ENCODE measurements around the gene SLC18A3. TPM values are rescaled to one million over a fixed set of nuclear protein-coding genes. Genes with fewer than 3 reads are reported as not detected.

The SLC18A3 gene
- total and polyA plus RNA-seq, 9 donors: 0.16 TPM; not detected in 8

DNA sequence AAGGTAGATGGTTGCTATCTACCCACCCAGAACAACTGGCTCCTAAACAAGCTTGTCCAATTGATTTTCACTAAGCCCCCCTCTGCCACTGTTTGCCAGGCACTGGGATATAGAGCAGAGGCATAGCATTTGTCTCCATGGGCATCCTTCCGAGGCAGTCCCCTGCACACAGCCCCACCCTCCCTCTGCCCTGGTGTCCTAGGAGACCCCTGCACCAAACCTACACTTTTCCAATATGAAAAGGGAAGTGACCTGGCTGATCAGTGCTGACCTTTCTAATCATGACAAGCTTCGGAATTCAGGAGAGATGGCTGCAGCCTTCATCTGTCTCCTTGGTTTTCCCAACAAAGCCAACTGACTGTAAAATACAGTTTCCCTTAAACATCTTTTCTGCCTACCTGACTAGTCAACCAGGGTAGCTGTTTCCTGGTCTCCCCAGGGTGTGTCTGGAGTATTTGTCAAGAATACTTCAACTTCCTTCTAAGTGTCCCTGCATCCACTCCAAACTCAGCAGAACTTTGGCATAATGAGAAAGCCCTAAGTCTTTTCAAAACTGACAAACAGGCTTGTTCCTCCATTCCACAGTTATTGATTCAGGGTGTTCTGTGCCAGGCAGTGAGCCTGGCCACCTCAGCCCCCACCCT, 7.6 kb upstream of the SLC18A3 start:
- no peaks in the 10 kb centered on the region for H3K36me3 ChIP-seq (ENCODE audit: control insufficient read depth, insufficient read depth, low read length)
- H3K27me3 ChIP-seq (ENCODE audit: control insufficient read depth, insufficient read depth, low read length): peaks cover 11% of the 10 kb centered on the region
- H3K27ac ChIP-seq (ENCODE audit: low read length): no peak overlapping the region
- H3K4me1 ChIP-seq (ENCODE audit: control insufficient read depth, insufficient read depth, low read length): no peaks in the 10 kb centered on the region
- 100% methylated on average over 1 of the region's 2 CpGs for WGBS (ENCODE audit: insufficient coverage)
- DNase-seq: no peak
- no peaks in the 10 kb centered on the region for H3K9me3 ChIP-seq (replicated peaks; ENCODE audit: control insufficient read depth, low read depth, low read length)
- H3K4me3 ChIP-seq (ENCODE audit: low read length): no peak overlapping the region

DNA sequence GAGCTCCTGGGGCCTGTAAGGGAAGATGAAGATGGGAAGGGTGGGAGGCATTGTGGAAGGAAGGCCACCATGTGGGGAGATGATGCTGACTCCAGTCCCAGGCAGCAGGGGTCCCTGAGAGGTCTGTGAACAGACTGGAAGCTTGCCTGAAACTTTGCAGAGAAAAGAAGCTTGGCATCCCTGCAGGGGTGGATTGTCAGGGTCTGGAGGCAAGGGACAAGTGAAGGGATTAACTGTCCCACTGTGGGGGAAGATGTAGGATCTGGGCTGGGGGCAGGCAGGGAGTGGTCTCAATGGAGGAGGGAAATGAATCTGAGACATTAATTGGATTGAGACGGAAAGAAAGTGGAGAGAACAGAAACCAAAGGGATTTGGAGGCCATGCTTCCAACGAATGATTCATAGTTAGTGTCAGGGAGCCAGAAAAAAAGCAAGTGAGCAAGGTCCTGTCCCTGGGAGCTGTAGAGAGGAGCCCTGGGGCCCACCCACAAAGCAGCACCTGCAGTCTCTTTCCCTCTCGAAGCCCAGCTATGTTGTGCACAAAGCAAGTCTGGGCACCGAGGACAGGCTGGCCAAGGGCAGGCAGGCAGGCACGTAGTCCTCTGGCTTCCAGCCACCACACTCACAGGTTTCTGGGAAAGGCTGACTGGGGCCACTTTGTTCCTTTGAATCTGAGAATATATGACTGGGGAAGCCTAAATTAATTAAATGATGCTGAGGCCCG, 4.7 kb upstream of the SLC18A3 start:
- Histone ChIP-seq H3K4me3 (ENCODE audit: low read length) (no peak overlapping the region), H3K27ac (ENCODE audit: low read length) (no peak overlapping the region), H3K36me3 (ENCODE audit: control insufficient read depth, insufficient read depth, low read length) (no peaks in the 10 kb centered on the region), H3K27me3 (ENCODE audit: control insufficient read depth, insufficient read depth, low read length) (peaks cover 39% of the 10 kb centered on the region), H3K9me3 (replicated peaks; ENCODE audit: control insufficient read depth, low read depth, low read length) (no peaks in the 10 kb centered on the region), H3K4me1 (ENCODE audit: control insufficient read depth, insufficient read depth, low read length) (peaks cover 7% of the 10 kb centered on the region)
- DNase-seq: no peak
- WGBS (ENCODE audit: insufficient coverage): 55% methylated on average over 4 of the region's 6 CpGs

DNA sequence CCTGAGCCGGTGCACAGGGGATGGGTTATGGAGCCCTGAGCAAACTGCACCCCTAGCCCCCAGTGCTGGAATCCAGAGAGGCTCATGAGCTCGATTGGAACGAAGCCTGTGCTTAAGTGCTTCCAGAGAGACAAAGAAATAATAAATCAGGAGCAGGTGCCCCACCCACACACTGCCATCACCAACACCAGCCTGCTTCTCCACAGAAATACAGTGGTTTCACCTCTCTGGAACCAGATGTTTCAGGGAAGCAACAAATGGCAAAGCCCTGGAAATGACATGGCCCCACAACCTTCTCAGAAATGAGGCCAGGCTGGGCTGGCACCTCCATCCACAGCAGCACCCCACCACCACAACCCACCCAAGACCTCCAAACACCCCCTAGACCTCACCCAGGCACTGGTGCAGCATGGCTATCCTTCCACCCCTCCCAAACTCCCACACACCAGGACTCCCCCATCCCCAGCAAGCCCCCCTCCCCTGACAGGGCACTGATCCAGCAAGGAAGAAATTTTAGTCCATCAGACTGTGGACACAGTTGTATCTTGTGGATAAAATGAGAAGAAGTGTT, 4.1 kb upstream of the SLC18A3 start:
- no peak overlapping the region for H3K4me3 ChIP-seq (ENCODE audit: low read length)
- H3K27ac ChIP-seq (ENCODE audit: low read length): no peak overlapping the region
- H3K36me3 ChIP-seq (ENCODE audit: control insufficient read depth, insufficient read depth, low read length): no peaks in the 10 kb centered on the region
- H3K4me1 ChIP-seq (ENCODE audit: control insufficient read depth, insufficient read depth, low read length): peaks cover 11% of the 10 kb centered on the region
- DNase-seq: no peak
- no peaks in the 10 kb centered on the region for H3K9me3 ChIP-seq (replicated peaks; ENCODE audit: control insufficient read depth, low read depth, low read length)
- 80% methylated on average over 1 of the region's 3 CpGs for WGBS (ENCODE audit: insufficient coverage)
- H3K27me3 ChIP-seq (ENCODE audit: control insufficient read depth, insufficient read depth, low read length): peaks cover 46% of the 10 kb centered on the region

DNA sequence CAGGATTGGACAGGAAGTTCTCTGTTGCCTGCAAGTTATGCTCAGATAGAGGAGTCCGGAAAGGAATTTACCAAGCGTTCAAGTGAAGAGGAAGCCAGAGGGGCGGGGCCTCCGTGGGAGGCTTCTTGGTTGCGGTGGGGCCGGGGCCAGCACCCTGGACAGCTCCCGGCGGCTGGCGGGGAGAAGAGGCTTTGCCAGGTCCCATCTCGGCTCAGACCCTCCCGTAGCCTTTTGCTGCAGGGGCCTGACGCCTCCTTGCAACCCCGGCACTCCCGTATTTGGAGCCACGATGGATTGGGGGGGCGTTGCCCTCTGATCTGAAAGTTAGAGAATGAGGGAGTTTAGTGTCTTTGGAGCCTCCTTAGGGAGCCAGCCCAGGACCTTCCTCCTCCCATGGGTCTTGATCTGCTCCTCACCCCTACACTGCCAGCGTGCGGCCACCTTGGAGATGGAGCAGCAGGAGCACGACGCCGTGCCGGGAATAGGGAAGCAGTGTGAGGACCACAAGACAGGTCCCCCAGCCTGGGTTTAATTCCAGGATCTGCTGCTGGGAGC, 3.1 kb upstream of the SLC18A3 start:
- DNase-seq: peak; percentile 77
- H3K27ac ChIP-seq (ENCODE audit: low read length): no peak overlapping the region
- H3K4me1 ChIP-seq (ENCODE audit: control insufficient read depth, insufficient read depth, low read length): peaks cover 18% of the 10 kb centered on the region
- WGBS (ENCODE audit: insufficient coverage): 4% methylated on average over 15 of the region's 22 CpGs
- H3K36me3 ChIP-seq (ENCODE audit: control insufficient read depth, insufficient read depth, low read length): no peaks in the 10 kb centered on the region
- no peak overlapping the region for H3K4me3 ChIP-seq (ENCODE audit: low read length)
- no peaks in the 10 kb centered on the region for H3K9me3 ChIP-seq (replicated peaks; ENCODE audit: control insufficient read depth, low read depth, low read length)
- peaks cover 56% of the 10 kb centered on the region for H3K27me3 ChIP-seq (ENCODE audit: control insufficient read depth, insufficient read depth, low read length)

GRCh38 chr10:49608166-49609005, 1.7 kb upstream of the SLC18A3 start:
- H3K27me3 ChIP-seq (ENCODE audit: control insufficient read depth, insufficient read depth, low read length): peaks cover 67% of the 10 kb centered on the region
- no peak overlapping the region for H3K27ac ChIP-seq (ENCODE audit: low read length)
- H3K9me3 ChIP-seq (replicated peaks; ENCODE audit: control insufficient read depth, low read depth, low read length): no peaks in the 10 kb centered on the region
- 4% methylated on average over 5 of the region's 14 CpGs for WGBS (ENCODE audit: insufficient coverage)
- H3K4me1 ChIP-seq (ENCODE audit: control insufficient read depth, insufficient read depth, low read length): peaks cover 18% of the 10 kb centered on the region
- DNase-seq: no peak
- H3K4me3 ChIP-seq (ENCODE audit: low read length): no peak overlapping the region
- no peaks in the 10 kb centered on the region for H3K36me3 ChIP-seq (ENCODE audit: control insufficient read depth, insufficient read depth, low read length)

DNA sequence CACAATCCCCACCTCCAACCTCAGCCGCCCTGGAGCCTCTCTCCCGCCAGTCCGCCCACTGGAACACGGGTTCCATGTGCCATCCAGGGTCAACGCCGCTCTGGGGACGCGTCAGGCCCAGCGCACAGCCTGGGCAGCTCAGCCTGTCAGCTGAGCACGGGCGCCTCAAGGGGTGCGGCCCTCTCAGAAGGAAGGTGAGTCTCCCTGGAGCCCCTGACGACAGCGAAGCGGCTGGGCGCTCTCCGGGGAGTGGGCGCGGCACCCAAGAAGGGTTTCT, 1.2 kb upstream of the SLC18A3 start:
- H3K27ac ChIP-seq (ENCODE audit: low read length): no peak overlapping the region
- peaks cover 73% of the 10 kb centered on the region for H3K27me3 ChIP-seq (ENCODE audit: control insufficient read depth, insufficient read depth, low read length)
- H3K36me3 ChIP-seq (ENCODE audit: control insufficient read depth, insufficient read depth, low read length): no peaks in the 10 kb centered on the region
- H3K4me1 ChIP-seq (ENCODE audit: control insufficient read depth, insufficient read depth, low read length): peaks cover 18% of the 10 kb centered on the region
- no peak for DNase-seq
- H3K4me3 ChIP-seq (ENCODE audit: low read length): no peak overlapping the region
- no peaks in the 10 kb centered on the region for H3K9me3 ChIP-seq (replicated peaks; ENCODE audit: control insufficient read depth, low read depth, low read length)
- 0% methylated on average over 17 of the region's 19 CpGs for WGBS (ENCODE audit: insufficient coverage)

DNA sequence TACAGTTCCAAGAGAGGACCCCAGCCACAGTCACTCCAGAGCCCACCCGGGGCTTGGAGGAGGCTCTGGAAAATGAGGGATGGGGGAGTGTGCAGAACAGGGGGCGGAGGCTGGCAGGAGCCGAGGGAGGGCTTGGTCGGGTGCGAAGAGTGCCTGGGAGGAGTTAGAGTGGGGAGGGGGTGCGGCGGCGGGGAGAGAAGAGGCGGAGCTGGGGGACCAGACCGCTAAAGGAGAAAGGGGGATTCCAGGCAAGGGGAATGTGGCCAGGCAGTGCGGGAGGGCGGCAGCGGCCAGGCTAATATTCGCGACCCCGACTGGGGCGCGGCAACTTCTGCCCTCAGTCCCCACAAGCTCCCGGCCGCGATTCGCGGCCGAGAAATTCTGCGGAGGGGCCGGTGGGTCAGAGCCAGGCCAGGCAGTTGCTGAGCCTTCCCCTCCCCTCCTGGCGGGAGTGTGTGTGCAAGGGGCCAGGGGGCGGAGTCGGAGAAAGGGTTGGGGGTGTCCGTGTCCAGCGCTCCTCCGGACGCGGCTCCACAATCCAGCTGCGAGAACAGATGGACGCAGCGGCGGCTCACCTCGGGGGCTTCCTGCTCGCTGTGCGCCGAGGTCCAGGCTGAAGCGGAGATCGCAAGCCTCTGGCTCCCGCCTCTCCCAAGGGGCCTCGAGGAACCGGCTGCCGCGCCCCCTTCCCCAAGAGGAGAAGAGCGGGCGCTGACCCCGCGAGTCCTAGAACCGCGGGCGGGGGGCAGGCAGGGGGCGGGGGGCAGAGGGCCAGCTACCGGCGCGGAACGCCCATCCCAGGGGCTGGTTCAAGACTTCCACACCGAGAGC, 612 bp upstream of the SLC18A3 start:
- peak; percentile 20 for DNase-seq
- Histone ChIP-seq H3K9me3 (replicated peaks; ENCODE audit: control insufficient read depth, low read depth, low read length) (no peaks in the 10 kb centered on the region), H3K27ac (ENCODE audit: low read length) (no peak overlapping the region), H3K27me3 (ENCODE audit: control insufficient read depth, insufficient read depth, low read length) (peaks cover 78% of the 10 kb centered on the region), H3K4me1 (ENCODE audit: control insufficient read depth, insufficient read depth, low read length) (peaks cover 18% of the 10 kb centered on the region), H3K36me3 (ENCODE audit: control insufficient read depth, insufficient read depth, low read length) (no peaks in the 10 kb centered on the region), H3K4me3 (ENCODE audit: low read length) (peak overlapping the region; percentile 10)
- WGBS (ENCODE audit: insufficient coverage): under 1% methylated on average over 58 of the region's 62 CpGs

DNA sequence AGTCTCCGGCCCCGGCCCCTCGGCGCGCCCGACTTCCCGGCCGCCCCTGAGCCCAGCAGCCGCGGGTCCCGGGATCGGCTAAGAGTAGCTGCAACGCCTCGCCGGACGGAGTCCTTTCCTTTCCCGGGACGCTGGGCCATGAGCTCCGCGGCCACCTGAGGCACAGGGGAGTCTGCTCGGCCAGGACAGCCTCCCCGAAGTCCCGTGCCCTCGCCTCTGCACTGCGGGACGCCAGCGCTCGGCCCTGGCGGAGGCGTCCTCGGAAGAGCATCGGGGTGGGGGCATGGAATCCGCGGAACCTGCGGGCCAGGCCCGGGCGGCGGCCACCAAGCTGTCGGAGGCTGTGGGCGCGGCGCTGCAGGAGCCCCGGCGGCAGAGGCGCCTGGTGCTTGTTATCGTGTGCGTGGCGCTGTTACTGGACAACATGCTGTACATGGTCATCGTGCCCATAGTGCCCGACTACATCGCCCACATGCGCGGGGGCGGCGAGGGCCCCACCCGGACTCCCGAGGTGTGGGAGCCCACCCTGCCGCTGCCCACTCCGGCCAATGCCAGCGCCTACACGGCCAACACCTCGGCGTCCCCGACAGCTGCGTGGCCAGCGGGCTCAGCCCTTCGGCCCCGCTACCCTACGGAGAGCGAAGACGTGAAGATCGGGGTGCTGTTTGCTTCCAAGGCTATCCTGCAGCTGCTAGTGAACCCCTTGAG, 502 bp downstream of the SLC18A3 start:
- Histone ChIP-seq H3K27me3 (ENCODE audit: control insufficient read depth, insufficient read depth, low read length) (peaks cover 87% of the 10 kb centered on the region), H3K27ac (ENCODE audit: low read length) (no peak overlapping the region), H3K9me3 (replicated peaks; ENCODE audit: control insufficient read depth, low read depth, low read length) (no peaks in the 10 kb centered on the region), H3K4me1 (ENCODE audit: control insufficient read depth, insufficient read depth, low read length) (peaks cover 18% of the 10 kb centered on the region), H3K36me3 (ENCODE audit: control insufficient read depth, insufficient read depth, low read length) (no peaks in the 10 kb centered on the region), H3K4me3 (ENCODE audit: low read length) (no peak overlapping the region)
- 2% methylated on average over 72 of the region's 72 CpGs for WGBS (ENCODE audit: insufficient coverage)
- no peak for DNase-seq

DNA sequence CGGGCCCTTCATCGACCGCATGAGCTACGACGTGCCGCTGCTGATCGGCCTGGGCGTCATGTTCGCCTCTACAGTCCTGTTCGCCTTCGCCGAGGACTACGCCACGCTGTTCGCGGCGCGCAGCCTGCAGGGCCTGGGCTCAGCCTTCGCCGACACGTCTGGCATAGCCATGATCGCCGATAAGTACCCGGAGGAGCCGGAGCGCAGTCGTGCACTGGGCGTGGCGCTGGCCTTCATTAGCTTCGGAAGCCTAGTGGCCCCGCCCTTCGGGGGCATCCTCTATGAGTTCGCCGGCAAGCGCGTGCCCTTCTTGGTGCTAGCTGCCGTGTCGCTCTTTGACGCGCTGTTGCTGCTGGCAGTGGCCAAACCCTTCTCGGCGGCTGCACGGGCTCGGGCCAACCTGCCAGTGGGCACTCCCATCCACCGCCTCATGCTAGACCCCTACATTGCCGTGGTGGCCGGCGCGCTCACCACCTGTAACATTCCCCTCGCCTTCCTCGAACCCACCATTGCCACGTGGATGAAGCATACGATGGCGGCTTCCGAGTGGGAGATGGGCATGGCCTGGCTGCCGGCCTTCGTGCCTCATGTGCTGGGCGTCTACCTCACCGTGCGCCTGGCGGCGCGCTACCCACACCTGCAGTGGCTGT, 1.2 kb downstream of the SLC18A3 start:
- peaks cover 91% of the 10 kb centered on the region for H3K27me3 ChIP-seq (ENCODE audit: control insufficient read depth, insufficient read depth, low read length)

More for the DNA sequence above, 1.2 kb downstream of the SLC18A3 start:
- H3K4me3 ChIP-seq (ENCODE audit: low read length): no peak overlapping the region
- H3K9me3 ChIP-seq (replicated peaks; ENCODE audit: control insufficient read depth, low read depth, low read length): no peaks in the 10 kb centered on the region
- H3K27ac ChIP-seq (ENCODE audit: low read length): no peak overlapping the region
- no peaks in the 10 kb centered on the region for H3K36me3 ChIP-seq (ENCODE audit: control insufficient read depth, insufficient read depth, low read length)
- peaks cover 18% of the 10 kb centered on the region for H3K4me1 ChIP-seq (ENCODE audit: control insufficient read depth, insufficient read depth, low read length)
- no peak for DNase-seq
- WGBS (ENCODE audit: insufficient coverage): 2% methylated on average over 58 of the region's 63 CpGs
